Suprapubic skin (tissue), 4 donors: Measurements from ENCODE around the gene AJAP1. TPM values are rescaled to one million over a fixed set of nuclear protein-coding genes. Genes with fewer than 3 reads are reported as not detected.

Source experiments
- DNase-seq, 2 donors: peaks; one replicate each; pipeline ENCODE4 v3.0.0-alpha.2; 2019; ENCODE audit warnings: low spot score in 2 of 2
- H3K27ac ChIP-seq: fragments of 200-600 bp; sonication (generic); one replicate; pipeline ENCODE4 v1.5.1; 2019
- H3K27me3 ChIP-seq: fragments of 200-600 bp; sonication (generic); one replicate; pipeline ENCODE4 v1.5.1; 2019
- H3K36me3 ChIP-seq: fragments of 200-600 bp; sonication (generic); one replicate; pipeline ENCODE4 v1.5.1; 2019
- H3K4me1 ChIP-seq: fragments of 200-600 bp; sonication (generic); one replicate; pipeline ENCODE4 v1.5.1; 2019
- H3K4me3 ChIP-seq: fragments of 200-600 bp; sonication (generic); one replicate; pipeline ENCODE4 v1.5.1; 2019; ENCODE audit warnings: mild to moderate bottlenecking
- H3K9me3 ChIP-seq: fragments of 200-600 bp; sonication (generic); one replicate; pipeline ENCODE4 v1.5.1; 2019
- CTCF ChIP-seq, 2 donors: fragments of 200-600 bp in 1 of 2; fragments of 450-650 bp in 1 of 2; sonication (generic) in 1 of 2; IDR thresholded peaks; one replicate each; pipeline ENCODE4 v1.5.1; 2016 to 2019; ENCODE audit warnings: antibody characterized with exemption in 2 of 2, mild to moderate bottlenecking in 1 of 2, moderate library complexity in 1 of 2
- EP300 ChIP-seq: sonication (generic); formaldehyde crosslinking; IDR thresholded peaks from one replicate; pipeline ENCODE4 v1.6.1; 2017; ENCODE audit warnings: antibody characterized with exemption
- POLR2A ChIP-seq, 2 donors: fragments of 450-650 bp; IDR thresholded peaks; one replicate each; pipeline ENCODE4 v1.6.1; 2017; ENCODE audit warnings: antibody characterized with exemption in 2 of 2, mild to moderate bottlenecking in 2 of 2, moderate library complexity in 2 of 2
- POLR2AphosphoS5 ChIP-seq, 3 donors: sonication (generic); formaldehyde crosslinking; IDR thresholded peaks; one replicate each; pipeline ENCODE4 v1.6.1; 2017; ENCODE audit warnings: antibody characterized with exemption in 3 of 3
- WGBS: methylation state at CpG from one replicate; pipeline ENCODE4 v1.1.5; 2018; 5-methylcytosine and 5-hydroxymethylcytosine counted together
- total RNA-seq, 4 donors: library from RNA; depleted of rRNA; stranded (reverse); fragments of >200 nt; gene quantifications; one replicate each; pipeline ENCODE4 v1.1.0, GENCODE V29; 2016

Gene AJAP1
- total RNA-seq, 4 donors from 2014 or later, result 0.11 to 2.3 (median 0.80) TPM

DNA sequence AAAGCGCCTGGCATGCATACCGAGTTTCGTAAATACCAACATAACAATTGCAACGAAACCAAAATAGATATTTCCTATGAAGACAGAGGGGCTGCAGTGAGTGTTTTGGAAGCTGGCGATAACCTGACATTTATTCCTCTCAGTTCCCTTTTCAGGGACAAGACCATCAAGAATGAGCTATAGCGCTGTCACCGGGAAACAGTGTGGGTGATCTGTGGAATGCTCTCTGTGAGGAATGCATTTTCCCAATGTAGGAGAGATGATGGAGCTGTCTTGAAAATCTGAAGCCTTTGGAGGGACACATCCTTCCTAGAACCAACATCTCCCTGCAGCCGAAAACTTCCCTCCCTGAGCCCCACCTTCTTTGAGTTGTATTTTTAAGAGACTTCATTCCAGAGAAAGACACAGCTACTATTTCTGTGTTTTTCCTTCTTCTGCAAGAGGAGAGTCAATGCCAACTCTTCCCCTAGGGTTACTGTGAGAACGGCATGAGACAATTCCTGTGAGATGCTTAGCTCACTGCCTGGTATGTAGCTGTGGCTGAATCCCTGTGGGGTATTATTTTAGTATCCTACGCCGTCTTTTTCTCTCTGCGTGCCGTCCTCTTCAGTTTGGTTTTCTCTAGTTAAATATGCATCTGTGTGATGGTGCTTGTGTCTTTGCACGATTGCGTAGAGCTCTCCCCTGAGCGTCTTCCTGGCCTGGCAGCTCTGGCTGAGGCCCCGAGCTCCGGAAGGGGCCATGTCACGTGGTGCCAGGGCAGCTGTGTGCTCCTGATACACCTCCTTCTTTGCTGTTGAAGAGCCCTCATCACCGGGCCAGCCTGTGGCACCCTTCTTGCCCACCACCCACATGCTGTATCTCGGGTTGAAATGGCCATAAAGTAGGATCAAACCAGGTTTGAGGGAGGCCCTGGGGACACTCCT is 45.2 kb downstream of the AJAP1 start:
- WGBS, result 60% methylated on average over 19 of the region's 21 CpGs
- peaks cover 20% of the 10 kb centered on the region for H3K27me3 ChIP-seq
- peaks cover 8% of the 10 kb centered on the region for H3K4me1 ChIP-seq
- TF ChIP-seq CTCF (IDR thresholded peaks at IDR 0.05) (no peak), EP300 (no peak), POLR2AphosphoS5 (IDR thresholded peaks at IDR 0.05) (no peak), POLR2A (IDR thresholded peaks at IDR 0.05) (no peak)
- H3K9me3 ChIP-seq, result no peaks in the 10 kb centered on the region
- H3K27ac ChIP-seq, result no peak overlapping the region
- no peak overlapping the region for H3K4me3 ChIP-seq
- no peaks in the 10 kb centered on the region for H3K36me3 ChIP-seq
- no peak for DNase-seq

GRCh38 chr1:4700801-4701200 is 46.4 kb downstream of the AJAP1 start:
- TF ChIP-seq POLR2A (IDR thresholded peaks at IDR 0.05) (no peak), EP300 (no peak), CTCF (IDR thresholded peaks at IDR 0.05) (no peak), POLR2AphosphoS5 (IDR thresholded peaks at IDR 0.05) (no peak)
- peaks cover 8% of the 10 kb centered on the region for H3K4me1 ChIP-seq
- H3K27me3 ChIP-seq, result peaks cover 15% of the 10 kb centered on the region
- H3K4me3 ChIP-seq, result no peak overlapping the region
- DNase-seq, result no peak
- H3K36me3 ChIP-seq, result no peaks in the 10 kb centered on the region
- WGBS, result 21% methylated on average over 8 of the region's 13 CpGs
- no peaks in the 10 kb centered on the region for H3K9me3 ChIP-seq
- H3K27ac ChIP-seq, result no peak overlapping the region

GRCh38 chr1:4701276-4701675 is 46.9 kb downstream of the AJAP1 start:
- Histone ChIP-seq H3K4me1 (peaks cover 8% of the 10 kb centered on the region), H3K9me3 (no peaks in the 10 kb centered on the region), H3K27me3 (peaks cover 15% of the 10 kb centered on the region), H3K36me3 (no peaks in the 10 kb centered on the region), H3K27ac (no peak overlapping the region), H3K4me3 (no peak overlapping the region)
- TF ChIP-seq POLR2AphosphoS5 (IDR thresholded peaks at IDR 0.05), result no peak
- no peak for TF ChIP-seq EP300
- no peak for TF ChIP-seq POLR2A (IDR thresholded peaks at IDR 0.05)
- no peak for TF ChIP-seq CTCF (IDR thresholded peaks at IDR 0.05)
- 60% methylated on average over 9 of the region's 9 CpGs for WGBS
- DNase-seq, result no peak

- no peak overlapping the region for H3K4me3 ChIP-seq
- DNase-seq, result no peak
- H3K27ac ChIP-seq, result no peak overlapping the region
- H3K9me3 ChIP-seq, result no peaks in the 10 kb centered on the region
- peaks cover 8% of the 10 kb centered on the region for H3K4me1 ChIP-seq
- no peaks in the 10 kb centered on the region for H3K36me3 ChIP-seq
- H3K27me3 ChIP-seq, result peaks cover 16% of the 10 kb centered on the region
- TF ChIP-seq CTCF (IDR thresholded peaks at IDR 0.05) (no peak), POLR2AphosphoS5 (IDR thresholded peaks at IDR 0.05) (no peak), EP300 (no peak), POLR2A (IDR thresholded peaks at IDR 0.05) (no peak)
- WGBS, result 90% methylated on average over 2 of the region's 12 CpGs
Observed at GRCh38 chr1:4702464-4702863, 48.1 kb downstream of the AJAP1 start.

- TF ChIP-seq CTCF (IDR thresholded peaks at IDR 0.05) (no peak), POLR2A (IDR thresholded peaks at IDR 0.05) (no peak), POLR2AphosphoS5 (IDR thresholded peaks at IDR 0.05) (no peak), EP300 (no peak)
- H3K4me1 ChIP-seq, result peaks cover 8% of the 10 kb centered on the region
- WGBS, result 62% methylated on average over 12 of the region's 16 CpGs
- H3K27me3 ChIP-seq, result peaks cover 21% of the 10 kb centered on the region
- H3K27ac ChIP-seq, result no peak overlapping the region
- no peaks in the 10 kb centered on the region for H3K9me3 ChIP-seq
- no peaks in the 10 kb centered on the region for H3K36me3 ChIP-seq
- no peak overlapping the region for H3K4me3 ChIP-seq
- DNase-seq, result no peak
Observed at GRCh38 chr1:4702932-4703331, 48.5 kb downstream of the AJAP1 start.
